Forelimb muscle (tissue), 1 donor: Measurements from ENCODE around the gene MECR. TPM values are rescaled to one million over a fixed set of nuclear protein-coding genes. Genes with fewer than 3 reads are reported as not detected.

ENCODE experiments used
- DNase-seq: peaks from one replicate; pipeline ENCODE4 v3.0.0-alpha.2; 2013; ENCODE audit warnings: low read depth
- polyA plus RNA-seq: library from polyadenylated mRNA; unstranded; fragments of 120-200 nt; gene quantifications from one replicate; pipeline ENCODE4 v1.2.1, GENCODE V29; 2013; ENCODE audit not compliant: insufficient read length

The MECR gene
- polyA plus RNA-seq, 1 donor: 21.5 TPM

GRCh38 chr1:29255134-29255666 lies 24.5 kb upstream of the MECR start:
- no peak for DNase-seq

GRCh38 chr1:29254346-29254745 lies 23.6 kb upstream of the MECR start:
- no peak for DNase-seq

GRCh38 chr1:29253180-29253579 lies 22.4 kb upstream of the MECR start:
- no peak for DNase-seq

- no peak for DNase-seq
These were observed 20.7 kb upstream of the MECR start for GRCh38 chr1:29251164-29252124.

- no peak for DNase-seq
These were observed 19.3 kb upstream of the MECR start for GRCh38 chr1:29249951-29250581.

DNA sequence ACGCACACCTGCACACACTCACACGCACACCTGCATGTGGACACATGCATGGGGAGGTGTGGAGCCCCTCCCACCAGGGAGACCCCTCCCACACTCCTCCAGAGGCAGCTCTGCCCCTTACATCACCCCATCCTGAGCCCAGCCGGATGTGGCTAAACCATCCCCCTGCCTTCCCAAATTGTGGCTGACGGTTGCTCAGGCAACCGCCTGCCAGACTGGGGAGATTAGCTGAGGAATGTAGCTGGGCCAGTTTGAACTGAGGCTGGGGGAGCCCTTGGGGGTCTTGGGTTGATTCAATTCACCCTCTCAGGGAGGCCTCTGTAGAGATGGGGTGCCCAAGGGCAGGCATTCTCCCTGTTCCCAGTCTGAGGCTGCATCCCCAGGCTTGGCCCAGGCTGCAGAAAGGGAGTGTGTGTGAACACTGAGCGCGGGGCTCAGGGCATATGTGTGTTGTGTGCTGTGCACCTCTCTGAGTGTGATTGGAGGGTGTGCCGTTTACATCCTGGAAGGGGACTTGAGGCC lies 18.5 kb upstream of the MECR start:
- no peak for DNase-seq

DNA sequence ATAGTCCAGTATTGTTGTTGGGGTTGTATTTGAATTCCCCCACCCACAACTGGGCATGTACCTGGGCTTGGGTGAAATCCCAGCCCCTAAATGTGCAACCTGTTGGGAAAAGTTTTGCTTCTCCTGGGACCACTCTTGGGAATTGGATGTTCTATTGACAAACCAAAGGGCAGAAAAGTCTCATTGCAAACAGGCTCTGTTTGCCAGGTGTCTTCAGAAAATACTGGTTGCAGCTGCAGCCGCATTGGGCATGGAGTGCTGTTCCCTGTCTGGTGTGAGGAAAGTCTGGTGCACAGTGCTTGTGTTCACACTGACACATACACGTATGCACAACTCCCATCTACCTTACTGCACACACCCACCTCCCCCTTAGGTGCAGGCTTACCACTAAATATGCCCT lies 17.7 kb upstream of the MECR start:
- no peak for DNase-seq

GRCh38 chr1:29247571-29248273 lies 17.0 kb upstream of the MECR start:
- no peak for DNase-seq

DNA sequence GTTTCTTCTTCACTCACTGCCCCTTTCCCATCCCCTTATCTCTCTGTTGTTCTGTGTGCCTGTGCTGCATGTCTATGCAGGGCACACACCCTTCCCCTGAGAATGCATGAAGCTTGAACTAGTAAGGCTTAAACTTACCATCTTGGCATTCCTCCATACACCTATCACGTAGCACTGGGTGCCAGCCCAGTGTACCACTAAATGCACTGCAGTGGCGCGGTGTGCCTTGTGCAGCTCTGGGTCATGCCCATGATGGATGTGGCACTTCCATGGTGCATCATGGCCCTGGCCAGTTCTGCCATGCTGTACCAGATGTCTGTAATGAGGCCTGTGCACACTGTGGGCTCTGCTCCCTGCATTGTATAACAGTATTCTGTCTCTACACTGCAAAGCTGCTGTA lies 16.3 kb upstream of the MECR start:
- no peak for DNase-seq

DNA sequence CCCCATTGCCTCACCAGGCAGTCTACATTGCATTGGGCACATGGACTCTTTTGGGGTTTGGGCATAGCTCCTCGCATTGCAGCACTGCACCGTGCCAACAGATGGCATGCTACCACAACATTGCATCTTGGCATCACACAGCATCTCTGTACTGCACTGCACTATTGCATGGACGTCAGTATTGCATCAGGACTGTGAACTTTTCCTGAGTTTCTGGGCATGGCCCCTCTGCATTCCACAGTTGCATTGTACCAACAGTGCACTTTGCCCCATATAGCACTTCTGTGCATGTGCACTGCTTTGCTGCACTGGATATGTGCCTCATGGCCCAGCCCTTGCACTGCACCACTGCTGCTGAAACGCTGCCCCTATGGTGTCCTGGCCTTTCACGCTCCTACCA lies 15.1 kb upstream of the MECR start:
- DNase-seq: no peak

DNA sequence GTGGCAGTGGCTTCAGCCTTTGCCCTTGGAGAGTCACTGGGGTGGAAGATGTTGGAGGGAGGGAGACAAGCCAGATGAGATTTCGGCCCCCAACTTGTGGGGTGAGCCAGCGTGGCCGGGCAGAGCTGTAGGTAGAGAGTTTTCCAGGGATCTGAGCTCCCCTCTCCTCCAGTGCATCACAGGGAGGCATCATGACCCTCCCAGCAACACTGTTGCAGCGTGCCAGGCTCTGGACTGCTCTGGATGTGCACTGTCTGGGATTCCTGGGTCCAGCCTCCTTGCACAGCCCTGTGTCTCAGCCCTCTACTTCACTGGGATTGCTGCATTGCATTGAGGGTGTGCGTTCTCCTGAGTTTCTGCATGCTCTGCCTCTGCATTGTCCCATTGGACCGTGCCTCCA lies 14.5 kb upstream of the MECR start:
- DNase-seq: no peak

- no peak for DNase-seq
These were observed 13.1 kb upstream of the MECR start for GRCh38 chr1:29243871-29244200.

DNA sequence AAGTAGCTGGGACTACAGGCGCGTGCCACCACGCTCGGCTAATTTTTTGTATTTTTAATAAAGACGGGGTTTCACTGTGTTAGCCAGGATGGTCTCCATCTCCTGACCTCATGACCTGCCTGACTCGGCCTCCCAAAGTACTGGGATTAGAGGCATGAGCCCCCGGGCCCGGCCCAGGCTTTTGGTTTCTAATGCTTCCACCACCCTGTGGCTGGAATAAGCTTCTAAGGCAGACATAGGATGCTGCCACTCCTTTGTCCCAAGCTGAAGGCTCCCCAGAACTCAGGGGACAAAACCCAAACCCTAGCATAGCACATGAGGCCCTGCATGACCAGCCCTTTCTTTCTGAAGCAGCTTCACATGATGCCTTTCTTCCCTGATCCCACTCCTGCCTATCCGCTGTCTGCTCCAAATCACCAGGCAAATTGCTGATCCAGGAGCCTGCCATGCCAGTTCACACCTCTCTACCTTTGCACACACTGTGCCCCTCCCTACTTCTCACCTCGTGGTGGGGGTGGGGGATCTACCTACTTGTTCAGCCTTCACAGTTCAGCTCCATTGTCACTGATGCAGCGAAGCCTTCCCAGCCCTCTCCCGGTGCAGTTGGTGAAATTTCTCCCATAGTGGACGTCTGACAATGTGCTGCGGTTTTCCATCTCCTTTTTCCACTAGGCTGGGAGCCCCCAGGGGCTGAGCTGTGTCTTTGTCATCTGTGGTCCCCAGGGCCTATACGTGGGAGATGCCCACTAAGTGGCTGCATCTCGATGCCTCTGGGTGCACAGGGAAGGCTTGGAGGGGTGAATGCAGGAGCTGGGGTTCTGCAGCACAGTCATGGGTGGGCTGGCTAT lies 12.5 kb upstream of the MECR start:
- DNase-seq: no peak

DNA sequence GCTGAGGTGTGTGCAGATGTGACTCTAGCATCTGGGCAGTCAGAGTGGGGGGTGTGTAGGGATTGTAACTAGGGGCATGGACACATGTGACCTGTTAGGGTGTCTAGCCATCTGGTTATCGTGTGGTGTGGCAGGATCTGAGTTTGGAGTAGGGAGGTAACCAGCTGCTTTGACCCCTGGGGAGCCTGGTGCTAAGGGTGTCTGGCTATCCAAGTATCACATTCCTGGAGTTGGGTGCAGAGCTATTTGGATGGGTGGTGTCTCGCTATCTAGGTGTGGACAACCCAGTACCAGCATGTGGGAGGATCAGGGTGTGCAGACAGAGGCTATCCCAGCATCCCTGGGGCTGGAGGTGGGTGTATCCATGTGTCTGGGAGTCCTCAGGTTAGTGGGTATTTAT lies 10.3 kb upstream of the MECR start:
- DNase-seq: no peak

DNA sequence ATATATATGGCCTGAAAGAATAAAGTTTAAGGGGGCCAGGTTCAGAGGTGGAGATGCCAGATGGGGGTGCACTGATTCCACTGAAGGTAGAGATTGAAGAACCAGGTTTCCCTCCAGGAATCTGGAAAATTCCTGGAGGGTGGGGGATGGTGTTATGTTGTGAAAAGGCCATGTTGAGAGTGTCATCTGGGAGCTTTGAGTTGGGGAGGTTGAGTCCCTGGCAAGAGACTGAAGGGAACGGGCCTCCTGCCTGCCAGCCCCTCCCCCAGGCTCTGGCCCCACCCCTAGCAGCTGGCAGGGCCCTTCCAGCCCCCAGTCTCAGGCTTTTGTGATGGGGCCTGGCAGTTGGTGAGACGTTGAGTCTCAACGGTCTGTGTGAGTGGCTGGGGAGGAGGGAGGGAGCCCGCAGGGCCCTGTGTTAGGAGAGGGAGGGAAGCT lies 9.7 kb upstream of the MECR start:
- no peak for DNase-seq

DNA sequence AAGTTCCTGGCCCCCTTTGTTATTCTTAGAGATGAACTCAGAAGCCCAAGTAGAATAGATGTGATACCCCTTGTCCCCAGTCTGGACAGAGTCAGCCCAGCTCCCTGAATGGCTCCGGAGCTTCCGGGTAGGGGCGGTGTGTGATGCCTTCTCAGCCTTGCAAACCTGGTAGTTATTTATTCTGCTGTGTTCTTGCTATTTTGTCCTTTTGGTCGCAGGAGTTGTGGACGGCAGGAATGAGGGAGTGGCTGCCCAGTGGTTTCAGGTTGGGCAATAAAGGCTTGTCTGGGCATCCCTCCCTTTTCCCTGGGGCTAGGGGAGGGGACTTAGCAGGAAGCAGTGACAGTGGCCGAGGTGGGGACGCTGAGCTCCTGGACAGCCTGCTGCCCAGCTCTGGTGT lies 8.4 kb upstream of the MECR start:
- DNase-seq: no peak

GRCh38 chr1:29238620-29239002 lies 7.9 kb upstream of the MECR start:
- DNase-seq: no peak

GRCh38 chr1:29237852-29238619 lies 7.3 kb upstream of the MECR start:
- no peak for DNase-seq

DNA sequence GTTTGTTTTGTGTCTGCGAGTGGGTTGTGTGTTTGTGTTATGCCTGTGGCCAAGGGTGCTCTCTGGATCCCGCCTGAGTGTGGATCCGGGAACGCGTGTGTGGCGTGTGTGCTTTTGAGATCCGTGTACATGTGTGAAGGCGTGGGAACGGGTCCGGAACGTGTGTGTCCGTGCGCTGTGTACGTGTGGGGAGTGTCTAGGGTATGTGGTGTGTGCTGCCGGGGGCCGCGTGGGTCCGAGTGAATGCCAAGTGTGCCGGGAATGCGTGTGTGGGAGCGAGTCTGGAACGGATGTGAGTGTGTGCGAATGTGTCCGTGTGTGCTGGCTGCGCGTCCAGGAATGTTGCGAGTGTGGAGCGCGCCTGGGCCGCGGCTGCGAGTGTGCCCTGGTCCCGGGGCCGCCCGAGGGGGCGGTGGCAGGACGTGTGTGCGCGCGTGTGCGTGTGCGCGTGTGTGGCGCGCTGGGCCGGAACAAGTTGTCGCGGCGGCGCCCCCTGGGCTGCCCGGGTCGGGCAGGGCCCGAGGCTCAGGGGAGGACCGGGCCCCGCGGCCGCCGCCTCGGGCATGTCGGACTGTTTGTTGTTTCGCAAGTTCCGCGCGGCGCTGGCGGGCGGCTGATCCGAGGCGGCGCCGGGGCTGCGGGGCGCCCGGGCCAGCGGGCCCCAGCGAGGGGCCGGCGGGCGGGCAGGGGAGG lies 6.5 kb upstream of the MECR start:
- DNase-seq: no peak

- DNase-seq: no peak
These were observed 6.0 kb upstream of the MECR start for GRCh38 chr1:29236712-29237128.
